IPS-NIHi11 (cell line): ENCODE measurements around the gene DIAPH1.

Source experiments
- DNase-seq: peaks from one replicate; pipeline ENCODE4 v3.0.0; 2012; ENCODE audit warnings: mixed read lengths, low spot score

The DIAPH1 gene

GRCh38 chr5:141519605-141520565, 98.9 kb downstream of the DIAPH1 start:
- DNase-seq = no peak

GRCh38 chr5:141518618-141519015, 100.2 kb downstream of the DIAPH1 start:
- no peak for DNase-seq

GRCh38 chr5:141517880-141518617, 100.8 kb downstream of the DIAPH1 start:
- DNase-seq = no peak

- DNase-seq = no peak
Measured at GRCh38 chr5:141517312-141517711, 101.5 kb downstream of the DIAPH1 start.

GRCh38 chr5:141516672-141517025, 102.2 kb downstream of the DIAPH1 start:
- no peak for DNase-seq

- no peak for DNase-seq
Measured at GRCh38 chr5:141515946-141516671, 102.7 kb downstream of the DIAPH1 start.

GRCh38 chr5:141515141-141515540, 103.7 kb downstream of the DIAPH1 start:
- no peak for DNase-seq

- DNase-seq = peak; percentile 76
Measured at GRCh38 chr5:141514330-141515133, 104.3 kb downstream of the DIAPH1 start.

- DNase-seq = peak; percentile 66
Measured at GRCh38 chr5:141513627-141514329, 105.0 kb downstream of the DIAPH1 start.

- DNase-seq = peak; percentile 46
Measured at GRCh38 chr5:141512911-141513626, 105.7 kb downstream of the DIAPH1 start.

GRCh38 chr5:141512390-141512910, 106.3 kb downstream of the DIAPH1 start:
- DNase-seq = peak; percentile 89

GRCh38 chr5:141511771-141512325, 107.0 kb downstream of the DIAPH1 start:
- no peak for DNase-seq

GRCh38 chr5:141510850-141511601, 107.8 kb downstream of the DIAPH1 start:
- no peak for DNase-seq

- DNase-seq = no peak
Measured at GRCh38 chr5:141510160-141510559, 108.6 kb downstream of the DIAPH1 start.

- DNase-seq = peak; percentile 74
Measured at GRCh38 chr5:141508798-141509611, 109.8 kb downstream of the DIAPH1 start.

- DNase-seq = no peak
Measured at GRCh38 chr5:141508440-141508797, 110.4 kb downstream of the DIAPH1 start.

- DNase-seq = no peak
Measured at GRCh38 chr5:141507387-141508091, 111.3 kb downstream of the DIAPH1 start.
